Tibial nerve (tissue), 4 donors: ENCODE results near the gene PLXDC2. TPM values are rescaled to one million over a fixed set of nuclear protein-coding genes. Genes with fewer than 3 reads are reported as not detected.
A peak's percentile ranks its signal among the peaks of the same experiment; 100 is the strongest.

Experiments used
- DNase-seq, 2 donors: peaks; one replicate each; pipeline ENCODE4 v3.0.0-alpha.2; 2019; ENCODE audit warnings: low spot score in 2 of 2
- H3K27ac ChIP-seq, 4 donors: fragments of 200-600 bp; sonication (generic) in 3 of 4; one replicate each; pipeline ENCODE4 v1.5.1; 2017 to 2019; ENCODE audit warnings: mild to moderate bottlenecking in 1 of 4
- H3K27me3 ChIP-seq, 2 donors: fragments of 200-600 bp; sonication (generic) in 1 of 2; one replicate each; pipeline versions ENCODE4 v1.5.1 to v1.6.0; 2017 to 2019
- H3K36me3 ChIP-seq, 3 donors: fragments of 200-600 bp; sonication (generic); one replicate each; pipeline ENCODE4 v1.5.1; 2018 to 2019
- H3K4me1 ChIP-seq, 4 donors: fragments of 200-600 bp; sonication (generic) in 3 of 4; one replicate each; pipeline ENCODE4 v1.5.1; 2017 to 2019
- H3K4me3 ChIP-seq, 4 donors: fragments of 200-600 bp; sonication (generic) in 3 of 4; one replicate each; pipeline ENCODE4 v1.5.1; 2017 to 2019; ENCODE audit warnings: mild to moderate bottlenecking in 1 of 4, moderate library complexity in 1 of 4
- H3K9me3 ChIP-seq, 4 donors: fragments of 200-600 bp; sonication (generic) in 3 of 4; one replicate each; pipeline ENCODE4 v1.5.1; 2017 to 2019
- CTCF ChIP-seq, 5 experiments: fragments of 200-600 bp in 3 of 5; fragments of 450-650 bp in 2 of 5; sonication (generic) in 3 of 5; IDR thresholded peaks; one replicate each; pipeline ENCODE4 v1.5.1; 2016 to 2019; ENCODE audit warnings: antibody characterized with exemption in 5 of 5, mild to moderate bottlenecking in 3 of 5, moderate library complexity in 2 of 5
- EP300 ChIP-seq, 2 donors: sonication (generic); formaldehyde crosslinking; IDR thresholded peaks; one replicate each; pipeline ENCODE4 v1.6.1; 2017; ENCODE audit warnings: antibody characterized with exemption in 2 of 2, mild to moderate bottlenecking in 1 of 2
- POLR2A ChIP-seq, 2 donors: fragments of 450-650 bp; IDR thresholded peaks; one replicate each; pipeline ENCODE4 v1.6.1; 2017; ENCODE audit warnings: antibody characterized with exemption in 2 of 2, mild to moderate bottlenecking in 2 of 2, moderate library complexity in 2 of 2
- WGBS, 2 donors: methylation state at CpG; one replicate each; pipeline ENCODE4 v1.1.5; 2018; 5-methylcytosine and 5-hydroxymethylcytosine counted together
- total RNA-seq, 4 donors: library from RNA; depleted of rRNA; stranded (reverse); fragments of >200 nt; gene quantifications; one replicate each; pipeline ENCODE4 v1.1.0, GENCODE V29; 2016

Gene PLXDC2
- total RNA-seq, 4 donors from 2014 or later: 55.2 to 79.2 (median 74.5) TPM

- WGBS, 2 donors: 26 to 38% methylated on average over 6 of the region's 6 CpGs
- no peaks in the 10 kb centered on the region for H3K9me3 ChIP-seq
- H3K4me1 ChIP-seq: peaks cover 0 to 34% (median 6%) of the 10 kb centered on the region in 4 donors
- H3K36me3 ChIP-seq: no peaks in the 10 kb centered on the region
- no peak overlapping the region for H3K4me3 ChIP-seq
- TF ChIP-seq CTCF (IDR thresholded peaks at IDR 0.05) (no peak), EP300 (IDR thresholded peaks at IDR 0.05) (peak in 1 of 2 donors; percentile 30)
- DNase-seq: no peak
- H3K27me3 ChIP-seq: no peaks in the 10 kb centered on the region
- peak overlapping the region in 2 of 4 donors; percentile 35 to 72 for H3K27ac ChIP-seq
These were observed 471.8 kb downstream of the PLXDC2 start for GRCh38 chr10:20288060-20288459.

GRCh38 chr10:20289070-20289828 is 473.0 kb downstream of the PLXDC2 start:
- WGBS, 2 donors: 37 to 49% methylated on average over 6 of the region's 6 CpGs
- peaks cover 0 to 34% (median 6%) of the 10 kb centered on the region in 4 donors for H3K4me1 ChIP-seq
- H3K27me3 ChIP-seq: no peaks in the 10 kb centered on the region
- DNase-seq: no peak
- H3K27ac ChIP-seq: peak overlapping the region in 3 of 4 donors; percentile 27 to 72 (median 40)
- no peaks in the 10 kb centered on the region for H3K36me3 ChIP-seq
- no peak for TF ChIP-seq EP300 (IDR thresholded peaks at IDR 0.05)
- TF ChIP-seq CTCF (IDR thresholded peaks at IDR 0.05): no peak
- TF ChIP-seq POLR2A (IDR thresholded peaks at IDR 0.05): no peak
- H3K4me3 ChIP-seq: no peak overlapping the region
- H3K9me3 ChIP-seq: no peaks in the 10 kb centered on the region

- TF ChIP-seq POLR2A (IDR thresholded peaks at IDR 0.05) (no peak), CTCF (IDR thresholded peaks at IDR 0.05) (no peak), EP300 (IDR thresholded peaks at IDR 0.05) (no peak)
- 49 to 99% methylated on average over 2 of the region's 2 CpGs for WGBS, 2 donors
These were observed 482.2 kb downstream of the PLXDC2 start for GRCh38 chr10:20298417-20298816.

GRCh38 chr10:20299034-20299736 is 483.0 kb downstream of the PLXDC2 start:
- no peaks in the 10 kb centered on the region for H3K36me3 ChIP-seq
- WGBS, 2 donors: 29 to 38% methylated on average over 4 of the region's 4 CpGs
- H3K4me1 ChIP-seq: peaks cover 0 to 7% (median 0%) of the 10 kb centered on the region in 4 donors
- H3K9me3 ChIP-seq: peaks cover 0 to 12% (median 0%) of the 10 kb centered on the region in 4 donors
- TF ChIP-seq POLR2A (IDR thresholded peaks at IDR 0.05): no peak
- TF ChIP-seq CTCF (IDR thresholded peaks at IDR 0.05): no peak
- TF ChIP-seq EP300 (IDR thresholded peaks at IDR 0.05): no peak
- H3K27ac ChIP-seq: peak overlapping the region in 1 of 4 donors; percentile 43
- H3K4me3 ChIP-seq: no peak overlapping the region
- no peak for DNase-seq
- H3K27me3 ChIP-seq: no peaks in the 10 kb centered on the region

More at GRCh38 chr10:20298417-20298816, 482.2 kb downstream of the PLXDC2 start:
- Histone ChIP-seq H3K36me3 (no peaks in the 10 kb centered on the region), H3K9me3 (peaks cover 0 to 9% (median 0%) of the 10 kb centered on the region in 4 donors), H3K27ac (no peak overlapping the region), H3K27me3 (no peaks in the 10 kb centered on the region), H3K4me1 (peaks cover 0 to 7% (median 0%) of the 10 kb centered on the region in 4 donors), H3K4me3 (no peak overlapping the region)
- DNase-seq: no peak

GRCh38 chr10:20300735-20301134 is 484.5 kb downstream of the PLXDC2 start:
- Histone ChIP-seq H3K36me3 (no peaks in the 10 kb centered on the region), H3K27ac (no peak overlapping the region), H3K27me3 (no peaks in the 10 kb centered on the region), H3K9me3 (peaks cover 0 to 12% (median 0%) of the 10 kb centered on the region in 4 donors), H3K4me1 (peaks cover 0 to 7% (median 0%) of the 10 kb centered on the region in 4 donors), H3K4me3 (no peak overlapping the region)
- TF ChIP-seq POLR2A (IDR thresholded peaks at IDR 0.05) (no peak), CTCF (IDR thresholded peaks at IDR 0.05) (no peak), EP300 (IDR thresholded peaks at IDR 0.05) (no peak)
- WGBS, 2 donors: 44 to 62% methylated on average over 2 of the region's 2 CpGs
- no peak for DNase-seq
